Right lobe of liver (tissue), 4 donors: ENCODE measurements around the gene NR1I3.

ENCODE experiments used
- CTCF ChIP-seq, 4 donors: fragments of 200-600 bp in 3 of 4; fragments of 450-650 bp in 1 of 4; IDR thresholded peaks; one replicate each; pipeline versions ENCODE4 v1.5.1 to v1.8.0; 2016 to 2022; ENCODE audit warnings: antibody characterized with exemption in 4 of 4, mild to moderate bottlenecking in 2 of 4
- POLR2A ChIP-seq: fragments of 450-650 bp; IDR thresholded peaks from one replicate; pipeline ENCODE4 v1.6.1; 2017; ENCODE audit warnings: antibody characterized with exemption, mild to moderate bottlenecking
- donor health status: DM: no; HTN: no; CAD: no.
- donor health status: DM: no; HTN: no; CAD: no.
- donor health status: DM: no; HTN: yes; CAD: no.

- TF ChIP-seq CTCF (IDR thresholded peaks at IDR 0.05) (no peak), POLR2A (no peak)
Measured at GRCh38 chr1:161261261-161262235, 23.5 kb upstream of the NR1I3 start.
